CD4-positive, alpha-beta T cell treated with Interleukin-4 for 4 hours (primary cell): Measurements from ENCODE around the gene STK4.

Experiments used
- DNase-seq: peaks from one replicate; pipeline ENCODE4 v3.0.0-alpha.2; 2020

The STK4 gene

GRCh38 chr20:44955270-44955669 lies 11.0 kb upstream of the STK4 start:
- no peak for DNase-seq

GRCh38 chr20:44956410-44956809 lies 9.9 kb upstream of the STK4 start:
- no peak for DNase-seq

- no peak for DNase-seq
Measured at GRCh38 chr20:44958276-44958675, 8.0 kb upstream of the STK4 start.

GRCh38 chr20:44959082-44959637 lies 7.2 kb upstream of the STK4 start:
- DNase-seq = no peak

GRCh38 chr20:44959638-44960102 lies 6.6 kb upstream of the STK4 start:
- peak; percentile 64 for DNase-seq

GRCh38 chr20:44960103-44960852 lies 6.0 kb upstream of the STK4 start, which contains the start of gene TOMM34:
Gene TOMM34 (minus strand): TSS chr20:44960397. CDS start chr20:44960333, 64 bp downstream.
- peak; percentile 88 for DNase-seq

GRCh38 chr20:44961011-44961869 lies 5.1 kb upstream of the STK4 start:
- no peak for DNase-seq

- DNase-seq = no peak
Measured at GRCh38 chr20:44961870-44962267, 4.4 kb upstream of the STK4 start.

GRCh38 chr20:44962483-44962882 lies 3.8 kb upstream of the STK4 start:
- DNase-seq = no peak

- no peak for DNase-seq
Measured at GRCh38 chr20:44963325-44964215, 2.7 kb upstream of the STK4 start.

GRCh38 chr20:44965651-44966029 lies 672 bp upstream of the STK4 start:
- DNase-seq = no peak

GRCh38 chr20:44967207-44967807 lies 995 bp downstream of the STK4 start:
- DNase-seq = peak; percentile 76

- peak; percentile 63 for DNase-seq
Measured at GRCh38 chr20:44969300-44969894, 3.1 kb downstream of the STK4 start.

GRCh38 chr20:44970243-44970757 lies 4.0 kb downstream of the STK4 start:
- peak; percentile 72 for DNase-seq

GRCh38 chr20:44973053-44973452 lies 6.7 kb downstream of the STK4 start:
- DNase-seq = no peak

GRCh38 chr20:44976698-44977097 lies 10.4 kb downstream of the STK4 start:
- DNase-seq = no peak

- peak; percentile 89 for DNase-seq
Measured at GRCh38 chr20:44979090-44979621, 12.8 kb downstream of the STK4 start.

GRCh38 chr20:44981736-44982406 lies 15.6 kb downstream of the STK4 start:
- no peak for DNase-seq

GRCh38 chr20:44983093-44983674 lies 16.9 kb downstream of the STK4 start:
- DNase-seq = no peak

GRCh38 chr20:44988631-44989171 lies 22.4 kb downstream of the STK4 start:
- DNase-seq = no peak
